Measurements from ENCODE around the gene WIPF2. TPM values are rescaled to one million over a fixed set of nuclear protein-coding genes. Genes with fewer than 3 reads are reported as not detected.

WIPF2 gene
- total and polyA plus RNA-seq, 2 of the 8 experiments (the other 6 are each of a cell fraction or from before 2014, with no cell fraction given): 6.9 to 25.3 TPM

- ChIA-PET CTCF (ENCODE audit: partially characterized antibody) (interaction anchor here (1.1 to 7.3 kb wide), 5 partner anchors 12 to 67 kb away, joined by 3 to 59 read pairs (median 5); no protein-coding TSS in a partner anchor), POLR2A (ENCODE audit: partially characterized antibody) (interaction anchor here (0.6 to 9.1 kb wide), 10 partner anchors 12 to 226 kb away, joined by 3 to 105 read pairs (median 4); partner anchors contain the start of gene CASC3)
- Histone ChIP-seq H3K27ac (ENCODE audit: low read depth, low read length) (no peak overlapping the region), H2BK15ac (ENCODE audit: low read length) (no peak overlapping the region), H3K4ac (replicated peaks; ENCODE audit: insufficient read length, low read depth, low read length) (no peak overlapping the region), H3K18ac (ENCODE audit: extremely low read depth, low read length) (no peak overlapping the region), H2AK5ac (ENCODE audit: low read depth, low read length) (no peak overlapping the region), H3K79me2 (ENCODE audit: control insufficient read depth in 1 of 2, insufficient read depth in 2 of 2, low read length in 2 of 2) (no peaks in the 10 kb centered on the region), H3K4me1 (replicated peaks in 1 of 4; ENCODE audit: control insufficient read depth in 3 of 4, insufficient read depth in 4 of 4, low read length in 3 of 4) (peaks cover 5 to 20% (median 15%) of the 10 kb centered on the region in 4 experiments; a peak in 6 of 7 replicates), H3K36me3 (ENCODE audit: control insufficient read depth in 2 of 4, insufficient read depth in 4 of 4, low read length in 3 of 4) (peaks cover 0 to 2% (median 0%) of the 10 kb centered on the region in 4 experiments; a peak in 1 of 8 replicates), H4K8ac (ENCODE audit: extremely low read depth, insufficient read depth, low read length) (no peak overlapping the region), H2BK12ac (ENCODE audit: low read depth, low read length) (no peak overlapping the region), H3K27me3 (replicated peaks in 1 of 4; ENCODE audit: control insufficient read depth in 3 of 4, extremely low read depth in 1 of 4, insufficient read depth in 3 of 4, low read length in 3 of 4) (no peaks in the 10 kb centered on the region), H3K4me3 (ENCODE audit: extremely low read depth in 1 of 4, insufficient read depth in 2 of 4, low read depth in 3 of 4, low read length in 4 of 4) (no peak overlapping the region), H2BK120ac (replicated peaks; ENCODE audit: low read depth, low read length) (no peak overlapping the region), H2BK20ac (ENCODE audit: low read length) (no peak overlapping the region), H3K23me2 (ENCODE audit: low read depth, low read length) (peaks cover 2% of the 10 kb centered on the region; the same call in 1 of the 2 replicates), H3K9me3 (ENCODE audit: insufficient read depth in 2 of 2, low read depth in 1 of 2, low read length in 1 of 2) (no peaks in the 10 kb centered on the region), H4K91ac (replicated peaks; ENCODE audit: insufficient read length, low read length) (no peak overlapping the region), H2AFZ (ENCODE audit: low read length) (no peak overlapping the region), H3K56ac (replicated peaks; ENCODE audit: insufficient read length, low read depth, low read length) (no peak overlapping the region), H3K79me1 (ENCODE audit: low read depth, low read length) (no peaks in the 10 kb centered on the region), H3K9ac (replicated peaks in 1 of 4; ENCODE audit: extremely low read depth in 1 of 4, low read depth in 3 of 4, low read length in 3 of 4) (no peak overlapping the region), H3K23ac (ENCODE audit: insufficient read length) (no peak overlapping the region), H3K4me2 (ENCODE audit: insufficient read depth in 1 of 2, low read depth in 2 of 2, low read length in 2 of 2) (no peak overlapping the region), H4K5ac (ENCODE audit: insufficient read length, low read depth, low read length) (no peak overlapping the region), H3K14ac (ENCODE audit: insufficient read length) (no peak overlapping the region), H2BK5ac (ENCODE audit: low read depth, low read length) (no peak overlapping the region), H4K20me1 (replicated peaks in 1 of 2; ENCODE audit: control insufficient read depth in 1 of 2, insufficient read depth in 2 of 2, low read length in 2 of 2) (peaks cover 0 to 19% of the 10 kb centered on the region in 2 experiments)
- DNase-seq (ENCODE audit: low read depth in 1 of 2, low spot score in 2 of 2) (no peak), FAIRE-seq (no peak)
- TF ChIP-seq TAF7 (optimal IDR thresholded peaks at IDR 0.05; ENCODE audit: borderline replicate concordance, low read depth, low read length) (no peak), EZH2 (IDR thresholded peaks at IDR 0.05; ENCODE audit: low read depth, low read length, severe bottlenecking) (no peak), SP1 (IDR thresholded peaks at IDR 0.05; ENCODE audit: low read depth, low read length) (no peak), SIRT6 (IDR thresholded peaks at IDR 0.05; ENCODE audit: low read length) (no peak), NANOG (IDR thresholded peaks at IDR 0.05; ENCODE audit: insufficient read depth, low read depth, low read length, poor library complexity, severe bottlenecking) (no peak), KDM1A (IDR thresholded peaks at IDR 0.05; ENCODE audit: borderline replicate concordance, low read length) (no peak), ATF2 (IDR thresholded peaks at IDR 0.05; ENCODE audit: low read length) (no peak)
- 86% methylated on average over 6 of the region's 6 CpGs; no CpG with 5 or more reads in 1 of the 2 experiments for WGBS, 2 experiments (ENCODE audit: extremely low coverage in 1 of 2, insufficient coverage in 1 of 2, insufficient read length in 1 of 2, insufficient replicate concordance in 2 of 2, low coverage in 1 of 2, low lambda C conversion rate in 2 of 2, missing lambda C conversion rate in 1 of 2)
These were observed 39.0 kb upstream of the WIPF2 start for GRCh38 chr17:40179923-40180659.
